CD14-positive monocyte (primary cell): ENCODE data around the gene AFDN. TPM values are rescaled to one million over a fixed set of nuclear protein-coding genes. Genes with fewer than 3 reads are reported as not detected.

Experiments used
- DNase-seq, 3 donors: peaks; one replicate each; pipeline ENCODE4 v3.0.0-alpha.2; 2011 to 2022
- H2AFZ ChIP-seq: 2 replicates; pipeline ENCODE4 v1.6.0; 2012; ENCODE audit warnings: mild to moderate bottlenecking, low read depth, low read length, inconsistent platforms; ENCODE audit not compliant: insufficient read depth, poor library complexity, severe bottlenecking
- H3K27ac ChIP-seq, 2 donors: 1 replicate in 1 of 2; 2 replicates in 1 of 2; pipeline ENCODE4 v1.5.1; 2012 to 2013; ENCODE audit warnings: low read length in 2 of 2, control low read depth in 1 of 2, inconsistent platforms in 1 of 2, low read depth in 1 of 2, mild to moderate bottlenecking in 1 of 2
- H3K27me3 ChIP-seq, 2 donors: one replicate each; pipeline versions ENCODE4 v1.6.0 to v1.6.1; 2011 to 2013; ENCODE audit warnings: low read length in 2 of 2; ENCODE audit not compliant: control insufficient read depth in 2 of 2, insufficient read depth in 2 of 2
- H3K36me3 ChIP-seq, 2 donors: replicated peaks in 1 of 2; 1 replicate in 1 of 2; 2 replicates in 1 of 2; pipeline versions ENCODE4 v1.5.1 to v1.6.1; 2012 to 2013; ENCODE audit warnings: low read length in 2 of 2, control low read depth in 1 of 2, inconsistent platforms in 1 of 2, mild to moderate bottlenecking in 1 of 2; ENCODE audit not compliant: insufficient read depth in 2 of 2, control insufficient read depth in 1 of 2
- H3K4me1 ChIP-seq, 2 donors: 1 replicate in 1 of 2; 2 replicates in 1 of 2; pipeline versions ENCODE4 v1.5.1 to v1.6.1; 2012 to 2013; ENCODE audit warnings: low read length in 2 of 2, control low read depth in 1 of 2, inconsistent platforms in 1 of 2, mild to moderate bottlenecking in 1 of 2, moderate library complexity in 1 of 2; ENCODE audit not compliant: insufficient read depth in 2 of 2, control insufficient read depth in 1 of 2
- H3K4me2 ChIP-seq: replicated peaks from 2 replicates; pipeline ENCODE3; 2012; ENCODE audit warnings: low read length, moderate library complexity, mild to moderate bottlenecking; ENCODE audit not compliant: poor library complexity, severe bottlenecking; ENCODE audit errors: extremely low read depth
- H3K4me3 ChIP-seq, 3 experiments: fragments of 200-600 bp in 1 of 3; sonication (generic) in 1 of 3; replicated peaks in 1 of 3; 1 replicate in 2 of 3; 2 replicates in 1 of 3; pipeline ENCODE4 v1.5.1; 2011 to 2013; ENCODE audit warnings: low read length in 3 of 3, mild to moderate bottlenecking in 3 of 3, control low read depth in 2 of 3, low read depth in 2 of 3, inconsistent platforms in 1 of 3, moderate library complexity in 1 of 3
- H3K79me2 ChIP-seq: 2 replicates; pipeline ENCODE4 v1.6.0; 2012; ENCODE audit warnings: mild to moderate bottlenecking, control low read depth, inconsistent platforms, low read length, moderate library complexity; ENCODE audit not compliant: insufficient read depth
- H3K9ac ChIP-seq: 2 replicates; pipeline ENCODE4 v1.6.0; 2017; ENCODE audit warnings: low read length, mild to moderate bottlenecking; ENCODE audit not compliant: insufficient read depth, poor library complexity, severe bottlenecking
- H3K9me3 ChIP-seq, 2 donors: replicated peaks in 1 of 2; 1 replicate in 1 of 2; 2 replicates in 1 of 2; pipeline versions ENCODE4 v1.5.1 to v1.6.1; 2012 to 2013; ENCODE audit warnings: low read length in 2 of 2, control low read depth in 1 of 2; ENCODE audit not compliant: control insufficient read depth in 1 of 2, insufficient read depth in 1 of 2
- H4K20me1 ChIP-seq: 2 replicates; pipeline ENCODE4 v1.6.0; 2012; ENCODE audit warnings: mild to moderate bottlenecking, low read length, control low read depth, moderate library complexity; ENCODE audit not compliant: insufficient read depth
- H3K27ac Mint-ChIP-seq, 7 donors: one replicate each; pipeline ENCODE4 v1.8.0; 2020; ENCODE audit warnings: mild to moderate bottlenecking in 7 of 7, mixed read lengths in 7 of 7, moderate library complexity in 6 of 7, inconsistent platforms in 2 of 7
- H3K27me3 Mint-ChIP-seq, 3 donors: one replicate each; pipeline ENCODE4 v1.8.0; 2021 to 2022; ENCODE audit warnings: low read depth in 3 of 3, mild to moderate bottlenecking in 3 of 3, mixed read lengths in 3 of 3, moderate library complexity in 3 of 3, inconsistent platforms in 1 of 3
- H3K36me3 Mint-ChIP-seq, 2 donors: one replicate each; pipeline ENCODE4 v1.8.0; 2020; ENCODE audit warnings: mixed read lengths in 2 of 2, inconsistent platforms in 1 of 2, mild to moderate bottlenecking in 1 of 2
- H3K4me1 Mint-ChIP-seq: one replicate; pipeline ENCODE4 v1.8.0; 2020; ENCODE audit warnings: mild to moderate bottlenecking, mixed read lengths
- H3K4me3 Mint-ChIP-seq, 2 donors: one replicate each; pipeline ENCODE4 v1.8.0; 2020; ENCODE audit warnings: mild to moderate bottlenecking in 2 of 2, mixed read lengths in 2 of 2, moderate library complexity in 1 of 2
- H3K9me3 Mint-ChIP-seq, 7 donors: one replicate each; pipeline ENCODE4 v1.8.0; 2020 to 2022; ENCODE audit warnings: mixed read lengths in 7 of 7, mild to moderate bottlenecking in 6 of 7, moderate library complexity in 6 of 7, inconsistent platforms in 2 of 7
- WGBS: methylation state at CpG from one replicate; pipeline ENCODE4 v1.1.5; 2013; ENCODE audit warnings: missing lambda C conversion rate; ENCODE audit not compliant: insufficient coverage; 5-methylcytosine and 5-hydroxymethylcytosine counted together
- intact Hi-C, 2 donors: fragments of 100-400 bp; cut with micrococcal nuclease; formaldehyde crosslinking; loops; one replicate each; pipeline versions ENCODE4 v1.15.0 to v1.15.1; 2023
- polyA plus RNA-seq, 3 donors: library from polyadenylated mRNA; depleted of rRNA in 1 of 3; unstranded in 2 of 3; stranded (reverse) in 1 of 3; fragments of 300-500 nt in 2 of 3; fragments of >200 nt in 1 of 3; fragmentation: Illumina TruSeq in 2 of 3; gene quantifications; 1 replicate in 2 of 3; 2 replicates in 1 of 3; pipeline ENCODE4 v1.2.3, GENCODE V29; 2012 to 2021
- TF ChIP-seq, protein P1 (sequence below): fragments of 200-600 bp; IDR thresholded peaks from one replicate; pipeline ENCODE4 v1.8.0; 2022; ENCODE audit warnings: antibody characterized with exemption, mild to moderate bottlenecking

AFDN gene
- polyA plus RNA-seq, 3 donors: 0.03 to 1.5 TPM; not detected in 1

DNA sequence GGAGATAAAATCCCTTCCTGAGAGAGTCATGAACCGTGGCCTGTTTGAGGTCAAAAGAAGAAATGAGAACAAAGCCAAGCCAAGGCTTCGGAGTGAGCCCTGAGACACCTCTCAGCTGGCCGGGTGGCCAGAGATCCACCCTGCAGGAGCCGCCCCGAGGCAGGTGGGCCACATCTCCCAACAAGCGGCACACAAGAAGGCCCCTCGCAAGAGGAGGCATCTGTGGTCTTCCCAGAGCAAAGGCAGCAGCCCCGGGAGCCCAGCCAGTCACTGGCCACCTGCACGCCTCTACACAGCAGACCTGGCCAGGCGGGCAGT is 30.9 kb upstream of the AFDN start:
- Histone ChIP-seq H4K20me1 (no peaks in the 10 kb centered on the region), H3K4me2 (no peak overlapping the region), H3K4me3 (no peak overlapping the region), H3K27me3 (peaks cover 10 to 50% of the 10 kb centered on the region in 2 donors), H3K9ac (no peak overlapping the region), H3K36me3 (no peaks in the 10 kb centered on the region), H3K27ac (no peak overlapping the region), H3K9me3 (peaks cover 4 to 17% of the 10 kb centered on the region in 2 donors), H3K79me2 (no peaks in the 10 kb centered on the region), H2AFZ (no peak overlapping the region), H3K4me1 (peaks cover 0 to 11% of the 10 kb centered on the region in 2 donors)
- H3K9me3 Mint-ChIP-seq: peaks cover 3 to 22% (median 9%) of the 10 kb centered on the region in 7 donors
- no peaks in the 10 kb centered on the region for H3K36me3 Mint-ChIP-seq
- TF ChIP-seq, protein P1, sequence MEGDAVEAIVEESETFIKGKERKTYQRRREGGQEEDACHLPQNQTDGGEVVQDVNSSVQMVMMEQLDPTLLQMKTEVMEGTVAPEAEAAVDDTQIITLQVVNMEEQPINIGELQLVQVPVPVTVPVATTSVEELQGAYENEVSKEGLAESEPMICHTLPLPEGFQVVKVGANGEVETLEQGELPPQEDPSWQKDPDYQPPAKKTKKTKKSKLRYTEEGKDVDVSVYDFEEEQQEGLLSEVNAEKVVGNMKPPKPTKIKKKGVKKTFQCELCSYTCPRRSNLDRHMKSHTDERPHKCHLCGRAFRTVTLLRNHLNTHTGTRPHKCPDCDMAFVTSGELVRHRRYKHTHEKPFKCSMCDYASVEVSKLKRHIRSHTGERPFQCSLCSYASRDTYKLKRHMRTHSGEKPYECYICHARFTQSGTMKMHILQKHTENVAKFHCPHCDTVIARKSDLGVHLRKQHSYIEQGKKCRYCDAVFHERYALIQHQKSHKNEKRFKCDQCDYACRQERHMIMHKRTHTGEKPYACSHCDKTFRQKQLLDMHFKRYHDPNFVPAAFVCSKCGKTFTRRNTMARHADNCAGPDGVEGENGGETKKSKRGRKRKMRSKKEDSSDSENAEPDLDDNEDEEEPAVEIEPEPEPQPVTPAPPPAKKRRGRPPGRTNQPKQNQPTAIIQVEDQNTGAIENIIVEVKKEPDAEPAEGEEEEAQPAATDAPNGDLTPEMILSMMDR: no peak
- peak overlapping the region in 1 of 2 donors; percentile 49 for H3K4me3 Mint-ChIP-seq
- intact Hi-C loops: no loop called here
- 84% methylated on average over 9 of the region's 10 CpGs for WGBS
- peaks cover 52 to 66% (median 63%) of the 10 kb centered on the region in 3 donors for H3K27me3 Mint-ChIP-seq
- peak overlapping the region in 1 of 7 donors; percentile 70 for H3K27ac Mint-ChIP-seq
- DNase-seq: no peak
- H3K4me1 Mint-ChIP-seq: peaks cover 18% of the 10 kb centered on the region

DNA sequence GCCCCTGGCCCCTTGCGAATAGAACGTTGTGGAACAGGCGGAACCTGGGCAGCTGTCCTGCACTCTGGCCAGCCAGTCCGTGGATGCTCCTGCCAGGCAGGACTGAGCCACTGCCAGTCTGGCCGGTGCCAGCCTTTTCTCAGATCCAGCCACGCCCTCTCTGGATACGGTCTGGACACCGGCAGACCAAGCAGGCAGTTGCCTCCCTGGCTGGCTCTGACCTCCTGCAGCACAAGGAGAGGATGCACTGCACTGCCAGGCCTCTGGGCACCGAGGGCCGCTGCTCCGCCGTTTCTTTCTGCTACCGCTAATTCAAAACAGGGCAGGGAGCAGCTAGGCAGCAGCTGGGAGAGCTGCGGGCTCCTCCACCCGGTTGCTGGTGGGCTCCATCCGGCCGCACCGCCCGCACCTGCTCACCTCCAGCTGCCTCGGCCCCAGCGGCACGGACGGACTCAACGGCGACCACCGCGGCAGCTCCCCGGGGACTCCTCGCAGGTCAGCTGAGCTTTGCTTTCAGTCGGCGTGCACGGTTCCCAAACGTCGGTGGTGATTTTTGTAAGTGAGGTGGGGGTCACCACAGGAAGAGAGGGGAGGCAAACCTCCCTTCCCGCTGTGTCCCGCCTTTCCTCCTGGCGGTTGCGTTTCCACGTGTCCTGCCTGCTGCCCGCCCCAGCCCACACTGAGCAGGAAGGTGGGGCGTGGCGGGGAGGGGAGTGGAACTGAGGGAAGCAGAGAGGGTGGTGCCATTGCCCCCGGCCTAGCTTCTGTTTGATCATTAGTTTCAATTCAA is 30.3 kb upstream of the AFDN start:
- H2AFZ ChIP-seq: no peak overlapping the region
- TF ChIP-seq, protein P1: no peak
- peaks cover 0 to 6% of the 10 kb centered on the region in 2 donors for H3K4me1 ChIP-seq
- peaks cover 3 to 22% (median 9%) of the 10 kb centered on the region in 7 donors for H3K9me3 Mint-ChIP-seq
- H3K9me3 ChIP-seq: peaks cover 4 to 17% of the 10 kb centered on the region in 2 donors
- H3K36me3 ChIP-seq: no peaks in the 10 kb centered on the region
- H3K4me3 ChIP-seq: no peak overlapping the region
- intact Hi-C loops: no loop called here
- DNase-seq: no peak
- no peaks in the 10 kb centered on the region for H3K79me2 ChIP-seq
- no peaks in the 10 kb centered on the region for H3K36me3 Mint-ChIP-seq
- H3K4me2 ChIP-seq: no peak overlapping the region
- H3K4me3 Mint-ChIP-seq: peak overlapping the region in 1 of 2 donors; percentile 82
- peaks cover 12% of the 10 kb centered on the region for H3K4me1 Mint-ChIP-seq
- H3K27me3 Mint-ChIP-seq: peaks cover 52 to 71% (median 66%) of the 10 kb centered on the region in 3 donors
- peaks cover 10 to 50% of the 10 kb centered on the region in 2 donors for H3K27me3 ChIP-seq
- H3K27ac Mint-ChIP-seq: no peak overlapping the region
- no peak overlapping the region for H3K9ac ChIP-seq
- no peak overlapping the region for H3K27ac ChIP-seq
- H4K20me1 ChIP-seq: no peaks in the 10 kb centered on the region
- whole genome bisulfite sequencing: 18% methylated on average over 39 of the region's 43 CpGs
